ENCODE results near the gene CHD2.

The CHD2 gene

DNA sequence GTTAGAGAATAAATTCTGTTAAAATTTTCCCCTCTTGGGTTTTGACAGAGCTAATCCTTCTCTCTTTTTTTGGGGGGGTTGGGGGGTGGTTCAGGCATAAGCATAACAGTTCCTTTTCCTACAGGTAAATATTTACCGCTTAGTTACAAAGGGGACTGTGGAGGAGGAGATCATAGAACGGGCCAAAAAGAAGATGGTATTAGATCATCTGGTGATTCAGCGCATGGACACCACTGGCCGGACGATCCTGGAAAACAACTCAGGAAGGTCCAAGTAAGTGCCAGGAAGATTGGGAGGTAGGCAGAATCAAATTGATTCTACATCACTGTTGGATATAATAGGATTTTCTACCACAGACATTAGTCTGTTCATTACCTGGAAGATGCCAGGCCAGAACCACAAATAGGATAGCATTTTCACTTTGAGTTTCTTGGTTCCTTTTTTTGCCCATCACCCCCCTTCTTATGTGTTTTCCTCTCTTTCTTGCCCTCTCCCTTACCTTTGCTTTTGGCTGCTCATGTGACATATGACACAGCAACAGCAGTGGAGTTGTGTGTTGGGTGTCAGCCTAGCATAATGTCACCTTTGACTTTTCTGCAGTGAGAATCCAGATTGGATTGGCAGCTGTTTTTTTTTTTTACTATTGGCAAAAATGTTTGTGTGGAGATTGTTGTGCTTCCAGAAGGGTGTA is 79.0 kb downstream of the CHD2 start:
- TF ChIP-seq TAF1 (IDR thresholded peaks at IDR 0.05; ENCODE audit: borderline replicate concordance, insufficient read depth, low read length) (no peak), SIN3A (IDR thresholded peaks at IDR 0.05; ENCODE audit: borderline replicate concordance, insufficient read depth, low read length) (no peak), FOXP2 (optimal IDR thresholded peaks at IDR 0.05; ENCODE audit: borderline replicate concordance, extremely low read depth, extremely low read length, insufficient read depth) (no peak), POLR2AphosphoS5 (IDR thresholded peaks at IDR 0.05; ENCODE audit: low read depth, low read length) (no peak)
- TF ChIP-seq, protein P1, sequence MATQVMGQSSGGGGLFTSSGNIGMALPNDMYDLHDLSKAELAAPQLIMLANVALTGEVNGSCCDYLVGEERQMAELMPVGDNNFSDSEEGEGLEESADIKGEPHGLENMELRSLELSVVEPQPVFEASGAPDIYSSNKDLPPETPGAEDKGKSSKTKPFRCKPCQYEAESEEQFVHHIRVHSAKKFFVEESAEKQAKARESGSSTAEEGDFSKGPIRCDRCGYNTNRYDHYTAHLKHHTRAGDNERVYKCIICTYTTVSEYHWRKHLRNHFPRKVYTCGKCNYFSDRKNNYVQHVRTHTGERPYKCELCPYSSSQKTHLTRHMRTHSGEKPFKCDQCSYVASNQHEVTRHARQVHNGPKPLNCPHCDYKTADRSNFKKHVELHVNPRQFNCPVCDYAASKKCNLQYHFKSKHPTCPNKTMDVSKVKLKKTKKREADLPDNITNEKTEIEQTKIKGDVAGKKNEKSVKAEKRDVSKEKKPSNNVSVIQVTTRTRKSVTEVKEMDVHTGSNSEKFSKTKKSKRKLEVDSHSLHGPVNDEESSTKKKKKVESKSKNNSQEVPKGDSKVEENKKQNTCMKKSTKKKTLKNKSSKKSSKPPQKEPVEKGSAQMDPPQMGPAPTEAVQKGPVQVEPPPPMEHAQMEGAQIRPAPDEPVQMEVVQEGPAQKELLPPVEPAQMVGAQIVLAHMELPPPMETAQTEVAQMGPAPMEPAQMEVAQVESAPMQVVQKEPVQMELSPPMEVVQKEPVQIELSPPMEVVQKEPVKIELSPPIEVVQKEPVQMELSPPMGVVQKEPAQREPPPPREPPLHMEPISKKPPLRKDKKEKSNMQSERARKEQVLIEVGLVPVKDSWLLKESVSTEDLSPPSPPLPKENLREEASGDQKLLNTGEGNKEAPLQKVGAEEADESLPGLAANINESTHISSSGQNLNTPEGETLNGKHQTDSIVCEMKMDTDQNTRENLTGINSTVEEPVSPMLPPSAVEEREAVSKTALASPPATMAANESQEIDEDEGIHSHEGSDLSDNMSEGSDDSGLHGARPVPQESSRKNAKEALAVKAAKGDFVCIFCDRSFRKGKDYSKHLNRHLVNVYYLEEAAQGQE (IDR thresholded peaks at IDR 0.05; ENCODE audit: insufficient read depth in 1 of 2, low read depth in 2 of 2, low read length in 2 of 2), result no peak

DNA sequence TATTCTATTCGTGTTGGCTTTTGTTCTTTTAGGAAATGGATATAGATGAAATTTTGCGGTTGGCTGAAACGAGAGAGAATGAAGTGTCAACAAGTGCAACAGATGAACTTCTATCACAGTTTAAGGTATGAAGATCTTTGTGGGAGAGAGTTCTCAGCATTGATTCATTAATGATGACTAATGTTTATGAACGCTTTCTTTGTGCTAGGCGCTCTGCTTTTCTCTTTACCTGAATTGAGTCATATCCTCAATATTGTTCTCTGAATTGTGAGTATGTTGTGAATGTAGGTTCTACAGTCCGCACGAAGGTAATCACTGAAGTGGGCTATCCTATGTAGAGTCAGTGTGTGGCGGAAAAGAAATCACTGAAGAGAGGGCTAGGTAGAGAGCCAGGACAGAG is 81.2 kb downstream of the CHD2 start:
- TF ChIP-seq, protein P1 (IDR thresholded peaks at IDR 0.05; ENCODE audit: insufficient read depth in 1 of 2, low read depth in 2 of 2, low read length in 2 of 2), result no peak
- TF ChIP-seq POLR2AphosphoS5 (IDR thresholded peaks at IDR 0.05; ENCODE audit: low read depth, low read length) (no peak), FOXP2 (optimal IDR thresholded peaks at IDR 0.05; ENCODE audit: borderline replicate concordance, extremely low read depth, extremely low read length, insufficient read depth) (no peak), SIN3A (IDR thresholded peaks at IDR 0.05; ENCODE audit: borderline replicate concordance, insufficient read depth, low read length) (no peak), TAF1 (IDR thresholded peaks at IDR 0.05; ENCODE audit: borderline replicate concordance, insufficient read depth, low read length) (no peak)

DNA sequence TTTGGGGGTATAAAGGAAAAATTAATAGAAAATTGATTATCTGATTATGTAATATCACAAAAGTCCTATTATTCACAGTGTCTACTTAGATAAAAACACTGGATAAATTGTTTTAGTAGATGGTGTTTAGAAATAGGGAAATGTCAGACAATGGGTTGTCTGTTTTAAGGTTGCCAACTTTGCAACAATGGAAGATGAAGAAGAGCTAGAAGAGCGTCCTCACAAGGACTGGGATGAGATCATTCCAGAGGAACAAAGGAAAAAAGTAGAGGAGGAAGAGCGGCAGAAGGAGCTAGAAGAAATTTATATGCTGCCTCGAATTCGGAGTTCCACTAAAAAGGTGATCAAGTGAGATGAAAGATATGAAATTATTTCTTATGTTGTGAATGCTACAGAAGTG is 84.0 kb downstream of the CHD2 start:
- TF ChIP-seq SIN3A (IDR thresholded peaks at IDR 0.05; ENCODE audit: borderline replicate concordance, insufficient read depth, low read length) (no peak), TAF1 (IDR thresholded peaks at IDR 0.05; ENCODE audit: borderline replicate concordance, insufficient read depth, low read length) (no peak), FOXP2 (optimal IDR thresholded peaks at IDR 0.05; ENCODE audit: borderline replicate concordance, extremely low read depth, extremely low read length, insufficient read depth) (no peak), POLR2AphosphoS5 (IDR thresholded peaks at IDR 0.05; ENCODE audit: low read depth, low read length) (no peak)
- TF ChIP-seq, protein P1 (IDR thresholded peaks at IDR 0.05; ENCODE audit: insufficient read depth in 1 of 2, low read depth in 2 of 2, low read length in 2 of 2), result no peak

DNA sequence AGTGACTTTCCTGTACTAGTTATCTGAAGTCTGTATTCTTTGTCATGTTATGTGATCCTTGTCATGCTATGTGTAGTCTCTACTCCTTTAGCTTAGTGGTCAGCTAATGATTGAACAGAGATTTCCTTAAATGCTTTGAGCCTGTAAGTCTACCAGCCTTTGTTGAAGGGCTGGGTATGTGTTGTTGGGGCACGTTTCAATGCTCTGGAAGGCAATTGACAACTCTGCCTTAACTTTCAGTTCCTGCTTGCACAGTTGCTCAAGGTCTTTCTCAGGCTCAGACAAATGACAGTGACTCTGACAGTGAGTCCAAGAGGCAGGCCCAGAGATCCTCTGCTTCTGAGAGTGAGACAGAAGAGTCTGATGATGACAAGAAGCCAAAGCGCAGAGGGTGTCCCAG is 89.3 kb downstream of the CHD2 start:
- TF ChIP-seq TAF1 (IDR thresholded peaks at IDR 0.05; ENCODE audit: borderline replicate concordance, insufficient read depth, low read length) (no peak), POLR2AphosphoS5 (IDR thresholded peaks at IDR 0.05; ENCODE audit: low read depth, low read length) (no peak), FOXP2 (optimal IDR thresholded peaks at IDR 0.05; ENCODE audit: borderline replicate concordance, extremely low read depth, extremely low read length, insufficient read depth) (no peak)
- TF ChIP-seq, protein P1 (IDR thresholded peaks at IDR 0.05; ENCODE audit: insufficient read depth in 1 of 2, low read depth in 2 of 2, low read length in 2 of 2), result no peak

Data from PFSK-1 (cell line).